ENCODE data around the gene IDE. TPM values are rescaled to one million over a fixed set of nuclear protein-coding genes. Genes with fewer than 3 reads are reported as not detected.

The IDE gene
- total RNA-seq, 1 donor from 2014 or later, result 26.3 TPM

- Histone ChIP-seq H3K4me1 (no peaks in the 10 kb centered on the region), H3K9me3 (no peaks in the 10 kb centered on the region), H3K4me3 (no peak overlapping the region), H3K27me3 (ENCODE audit: low read depth) (no peaks in the 10 kb centered on the region), H3K36me3 (peaks cover 76% of the 10 kb centered on the region), H3K27ac (no peak overlapping the region)
- DNase-seq, result no peak
- intact Hi-C loops (cut with DNase I), result no loop called here
- no peak for ATAC-seq
- no peak for TF ChIP-seq CTCF (IDR thresholded peaks at IDR 0.05)
Measured at GRCh38 chr10:92530421-92530820, 43.5 kb downstream of the IDE start.

GRCh38 chr10:92527716-92528115 lies 46.2 kb downstream of the IDE start:
- Histone ChIP-seq H3K4me1 (no peaks in the 10 kb centered on the region), H3K27me3 (ENCODE audit: low read depth) (no peaks in the 10 kb centered on the region), H3K27ac (no peak overlapping the region), H3K36me3 (peaks cover 57% of the 10 kb centered on the region), H3K9me3 (no peaks in the 10 kb centered on the region), H3K4me3 (no peak overlapping the region)
- DNase-seq, result no peak
- intact Hi-C loops (cut with DNase I), result no loop called here
- no peak for ATAC-seq
- no peak for TF ChIP-seq CTCF (IDR thresholded peaks at IDR 0.05)

GRCh38 chr10:92523639-92524038 lies 50.3 kb downstream of the IDE start:
- no peak for TF ChIP-seq CTCF (IDR thresholded peaks at IDR 0.05)
- H3K27me3 ChIP-seq (ENCODE audit: low read depth), result no peaks in the 10 kb centered on the region
- H3K4me3 ChIP-seq, result no peak overlapping the region
- intact Hi-C loops (cut with DNase I), result no loop called here
- ATAC-seq (no peak), DNase-seq (no peak)
- no peaks in the 10 kb centered on the region for H3K4me1 ChIP-seq
- no peaks in the 10 kb centered on the region for H3K9me3 ChIP-seq
- peaks cover 20% of the 10 kb centered on the region for H3K36me3 ChIP-seq
- H3K27ac ChIP-seq, result no peak overlapping the region

- intact Hi-C loops (cut with DNase I), result loop anchor here (5.0 kb wide), 1 partner anchor 55 kb away; the partner anchor contains the start of gene IDE
- peak; percentile 81 to 91 for ATAC-seq
- TF ChIP-seq CTCF (IDR thresholded peaks at IDR 0.05), result peak; percentile 77
Measured at GRCh38 chr10:92517034-92517655, 56.7 kb downstream of the IDE start.

GRCh38 chr10:92508866-92509265 lies 65.0 kb downstream of the IDE start:
- intact Hi-C loops (cut with DNase I), result no loop called here
- Histone ChIP-seq H3K27me3 (ENCODE audit: low read depth) (no peaks in the 10 kb centered on the region), H3K4me1 (no peaks in the 10 kb centered on the region), H3K9me3 (no peaks in the 10 kb centered on the region), H3K36me3 (peaks cover 77% of the 10 kb centered on the region), H3K27ac (no peak overlapping the region), H3K4me3 (no peak overlapping the region)
- ATAC-seq (no peak), DNase-seq (no peak)
- TF ChIP-seq CTCF (IDR thresholded peaks at IDR 0.05), result no peak

More at GRCh38 chr10:92517034-92517655, 56.7 kb downstream of the IDE start:
- Histone ChIP-seq H3K27me3 (ENCODE audit: low read depth) (no peaks in the 10 kb centered on the region), H3K9me3 (no peaks in the 10 kb centered on the region), H3K36me3 (peaks cover 21% of the 10 kb centered on the region), H3K4me1 (no peaks in the 10 kb centered on the region), H3K4me3 (no peak overlapping the region), H3K27ac (no peak overlapping the region)
- no peak for DNase-seq

All from lower lobe of right lung (tissue), 2 donors.